ENCODE results near the gene SEMA3E.

Gene SEMA3E

GRCh38 chr7:83419013-83419412 is 229.9 kb downstream of the SEMA3E start:
- no peak for DNase-seq (ENCODE audit: insufficient read length, low spot score)
- no peak for FAIRE-seq
- TF ChIP-seq POU2F2 (IDR thresholded peaks at IDR 0.05; ENCODE audit: low read depth, low read length) (no peak), SPI1 (IDR thresholded peaks at IDR 0.05; ENCODE audit: low read depth, low read length) (no peak), POLR2A (IDR thresholded peaks at IDR 0.05; ENCODE audit: low read depth, low read length) (no peak)

DNA sequence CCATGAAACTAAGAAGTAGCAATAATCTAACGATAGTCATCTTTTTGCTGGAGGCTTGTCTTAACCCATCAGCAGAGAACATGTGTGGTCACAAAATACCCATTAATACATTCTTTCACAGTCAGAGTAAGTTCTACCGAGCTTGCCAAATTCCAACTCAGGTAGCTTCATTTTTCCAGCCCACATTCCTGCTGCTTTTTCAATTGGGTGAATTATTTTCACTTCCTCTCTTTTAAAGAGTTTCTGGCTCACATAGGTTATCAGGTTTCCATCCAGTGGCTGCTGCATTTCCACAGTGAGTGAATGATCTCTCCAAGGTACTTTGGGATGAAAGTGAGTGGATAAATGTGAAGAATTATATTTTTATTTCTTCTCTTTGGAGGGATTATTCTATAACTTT is 233.1 kb downstream of the SEMA3E start:
- TF ChIP-seq POLR2AphosphoS5 (IDR thresholded peaks at IDR 0.05; ENCODE audit: low read depth, low read length) = no peak
- TF ChIP-seq TAF1 (IDR thresholded peaks at IDR 0.05; ENCODE audit: low read depth, low read length) = no peak
- no peak for TF ChIP-seq SPI1 (IDR thresholded peaks at IDR 0.05; ENCODE audit: low read depth, low read length)
- no peak for TF ChIP-seq PAX5 (IDR thresholded peaks at IDR 0.05; ENCODE audit: insufficient read depth, low read length, severe bottlenecking)
- TF ChIP-seq POU2F2 (IDR thresholded peaks at IDR 0.05; ENCODE audit: low read depth, low read length) = no peak
- DNase-seq (ENCODE audit: insufficient read length, low spot score) = no peak
- no peak for FAIRE-seq

DNA sequence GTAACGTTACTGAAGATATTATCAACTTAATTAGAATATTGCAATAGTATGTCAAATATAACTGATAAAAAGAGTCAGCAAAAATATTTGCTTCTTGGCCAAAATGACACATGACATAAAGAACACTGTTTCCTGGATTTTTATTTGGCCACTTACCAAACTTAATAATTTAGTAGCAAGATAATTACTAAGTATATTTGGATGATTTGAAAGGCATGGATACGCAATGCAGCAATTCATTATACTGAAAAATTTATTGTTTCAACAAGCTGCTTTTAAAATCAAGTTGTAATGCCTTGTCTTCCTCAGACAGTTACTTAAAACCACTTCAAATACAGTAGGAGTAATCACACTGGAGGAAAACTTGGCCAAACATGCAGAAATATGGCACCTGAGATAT is 234.0 kb downstream of the SEMA3E start:
- FAIRE-seq = no peak
- no peak for TF ChIP-seq POLR2AphosphoS5 (IDR thresholded peaks at IDR 0.05; ENCODE audit: low read depth, low read length)
- no peak for TF ChIP-seq SPI1 (IDR thresholded peaks at IDR 0.05; ENCODE audit: low read depth, low read length)
- no peak for TF ChIP-seq TAF1 (IDR thresholded peaks at IDR 0.05; ENCODE audit: low read depth, low read length)
- no peak for TF ChIP-seq POLR2A (IDR thresholded peaks at IDR 0.05; ENCODE audit: low read depth, low read length)
- TF ChIP-seq PAX5 (IDR thresholded peaks at IDR 0.05; ENCODE audit: insufficient read depth, low read length, severe bottlenecking) = no peak
- TF ChIP-seq POU2F2 (IDR thresholded peaks at IDR 0.05; ENCODE audit: low read depth, low read length) = no peak
- no peak for DNase-seq (ENCODE audit: insufficient read length, low spot score)

GRCh38 chr7:83413831-83414230 is 235.1 kb downstream of the SEMA3E start:
- TF ChIP-seq PAX5 (IDR thresholded peaks at IDR 0.05; ENCODE audit: insufficient read depth, low read length, severe bottlenecking) = no peak
- no peak for TF ChIP-seq SPI1 (IDR thresholded peaks at IDR 0.05; ENCODE audit: low read depth, low read length)
- no peak for TF ChIP-seq POLR2A (IDR thresholded peaks at IDR 0.05; ENCODE audit: low read depth, low read length)
- no peak for TF ChIP-seq POLR2AphosphoS5 (IDR thresholded peaks at IDR 0.05; ENCODE audit: low read depth, low read length)
- no peak for TF ChIP-seq TAF1 (IDR thresholded peaks at IDR 0.05; ENCODE audit: low read depth, low read length)
- no peak for TF ChIP-seq POU2F2 (IDR thresholded peaks at IDR 0.05; ENCODE audit: low read depth, low read length)
- no peak for DNase-seq (ENCODE audit: insufficient read length, low spot score)
- FAIRE-seq = no peak

DNA sequence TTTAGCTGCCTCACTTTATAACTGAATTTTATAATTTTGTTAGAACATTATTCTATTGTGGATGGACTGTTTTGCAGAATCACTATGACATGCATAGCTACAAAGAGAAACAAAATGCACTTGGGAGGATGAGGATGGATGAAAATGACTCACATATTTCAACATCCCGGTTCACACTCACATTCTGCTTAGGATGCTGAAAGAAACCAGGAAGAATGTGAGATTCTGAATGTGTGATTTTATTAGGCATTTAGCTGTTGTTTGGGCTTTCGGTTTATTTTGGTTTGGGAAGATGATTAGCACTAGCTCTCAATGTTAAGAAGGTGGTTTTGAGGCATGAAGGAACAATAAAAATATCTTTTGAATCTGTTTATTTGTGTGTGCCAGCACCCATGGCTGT is 235.5 kb downstream of the SEMA3E start:
- FAIRE-seq (no peak), DNase-seq (ENCODE audit: insufficient read length, low spot score) (no peak)
- TF ChIP-seq PAX5 (IDR thresholded peaks at IDR 0.05; ENCODE audit: insufficient read depth, low read length, severe bottlenecking) (no peak), POLR2AphosphoS5 (IDR thresholded peaks at IDR 0.05; ENCODE audit: low read depth, low read length) (no peak), TAF1 (IDR thresholded peaks at IDR 0.05; ENCODE audit: low read depth, low read length) (no peak), SPI1 (IDR thresholded peaks at IDR 0.05; ENCODE audit: low read depth, low read length) (no peak), POU2F2 (IDR thresholded peaks at IDR 0.05; ENCODE audit: low read depth, low read length) (no peak), POLR2A (IDR thresholded peaks at IDR 0.05; ENCODE audit: low read depth, low read length) (no peak)

DNA sequence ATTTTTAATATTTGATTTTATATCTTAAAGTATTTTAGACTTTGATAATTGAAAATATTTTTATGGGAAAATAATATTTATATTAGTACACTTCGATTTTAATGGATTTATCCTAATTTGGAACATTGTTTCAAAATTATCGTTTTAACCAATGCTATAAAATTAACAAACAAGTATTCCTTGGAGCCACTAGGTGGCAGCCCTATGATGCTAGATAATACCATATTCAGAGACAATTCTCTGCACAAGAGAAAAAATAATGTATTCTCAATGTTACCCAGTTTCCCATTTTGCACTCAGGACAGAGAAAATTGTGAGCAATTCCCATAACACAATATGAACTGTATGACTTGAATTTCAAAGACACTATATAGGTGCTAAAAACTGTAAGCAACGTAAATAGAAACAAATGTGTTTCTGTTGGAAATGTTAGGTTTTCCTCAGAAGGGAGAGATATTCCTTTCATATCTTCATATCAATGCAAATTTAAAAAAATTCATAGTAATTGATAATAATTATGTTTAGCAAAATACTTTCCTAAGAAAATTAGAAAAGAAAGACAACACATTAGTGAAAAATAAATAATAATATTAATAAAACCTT is 237.8 kb downstream of the SEMA3E start:
- no peak for TF ChIP-seq POLR2A (IDR thresholded peaks at IDR 0.05; ENCODE audit: low read depth, low read length)
- no peak for TF ChIP-seq POU2F2 (IDR thresholded peaks at IDR 0.05; ENCODE audit: low read depth, low read length)
- DNase-seq (ENCODE audit: insufficient read length, low spot score) (no peak), FAIRE-seq (no peak)

DNA sequence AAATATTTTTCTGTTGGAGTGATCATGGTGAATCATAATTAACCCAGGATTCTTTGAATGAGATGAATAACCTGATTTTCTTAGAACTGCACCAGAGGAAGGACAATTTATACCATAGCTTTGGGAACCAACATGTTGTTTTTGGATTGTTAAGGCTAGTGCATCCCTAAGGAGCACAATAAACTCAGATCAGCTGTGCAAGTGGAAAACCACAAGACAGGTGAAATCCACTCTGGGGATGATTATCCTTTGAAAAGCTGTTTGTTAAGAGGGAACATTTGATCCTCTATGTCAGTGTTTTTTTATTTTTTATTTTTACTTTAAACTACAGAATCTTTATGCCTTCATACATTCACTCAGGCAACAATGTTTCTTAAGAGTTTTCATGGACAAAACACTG is 254.2 kb downstream of the SEMA3E start:
- no peak for FAIRE-seq

DNA sequence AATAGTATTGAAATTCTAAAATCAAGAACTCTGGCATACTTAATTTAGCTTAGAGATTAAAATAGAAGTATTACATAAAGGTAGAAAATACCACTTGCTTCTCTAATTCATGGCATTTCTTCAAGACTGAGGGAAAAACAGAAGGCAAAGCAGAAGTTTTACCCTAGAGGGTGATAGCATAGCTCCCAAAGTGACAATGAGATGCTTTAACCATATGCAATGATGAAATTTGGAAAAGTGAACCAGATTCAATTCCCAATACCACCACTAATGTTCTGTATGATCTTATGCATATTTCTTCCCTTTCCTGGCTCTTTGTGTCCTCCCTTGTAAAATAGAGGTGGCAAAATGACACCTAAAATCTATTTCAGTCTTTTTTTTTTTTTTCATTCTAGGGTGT is 260.5 kb downstream of the SEMA3E start:
- no peak for TF ChIP-seq SPI1 (IDR thresholded peaks at IDR 0.05; ENCODE audit: low read depth, low read length)
- no peak for TF ChIP-seq PAX5 (IDR thresholded peaks at IDR 0.05; ENCODE audit: insufficient read depth, low read length, severe bottlenecking)
- no peak for TF ChIP-seq POU2F2 (IDR thresholded peaks at IDR 0.05; ENCODE audit: low read depth, low read length)
- TF ChIP-seq POLR2AphosphoS5 (IDR thresholded peaks at IDR 0.05; ENCODE audit: low read depth, low read length) = no peak
- TF ChIP-seq TAF1 (IDR thresholded peaks at IDR 0.05; ENCODE audit: low read depth, low read length) = no peak
- DNase-seq (ENCODE audit: insufficient read length, low spot score) (no peak), FAIRE-seq (no peak)

More for the DNA sequence above, 254.2 kb downstream of the SEMA3E start:
- TF ChIP-seq POLR2AphosphoS5 (IDR thresholded peaks at IDR 0.05; ENCODE audit: low read depth, low read length) (no peak), POU2F2 (IDR thresholded peaks at IDR 0.05; ENCODE audit: low read depth, low read length) (no peak), PAX5 (IDR thresholded peaks at IDR 0.05; ENCODE audit: insufficient read depth, low read length, severe bottlenecking) (no peak)
- DNase-seq (ENCODE audit: insufficient read length, low spot score) = no peak

GRCh38 chr7:83366629-83367028 is 282.3 kb downstream of the SEMA3E start:
- no peak for FAIRE-seq
- TF ChIP-seq TAF1 (IDR thresholded peaks at IDR 0.05; ENCODE audit: low read depth, low read length) (no peak), POLR2A (IDR thresholded peaks at IDR 0.05; ENCODE audit: low read depth, low read length) (no peak), POLR2AphosphoS5 (IDR thresholded peaks at IDR 0.05; ENCODE audit: low read depth, low read length) (no peak), PAX5 (IDR thresholded peaks at IDR 0.05; ENCODE audit: insufficient read depth, low read length, severe bottlenecking) (no peak), POU2F2 (IDR thresholded peaks at IDR 0.05; ENCODE audit: low read depth, low read length) (no peak), SPI1 (IDR thresholded peaks at IDR 0.05; ENCODE audit: low read depth, low read length) (no peak)
- DNase-seq (ENCODE audit: insufficient read length, low spot score) = no peak

- no peak for DNase-seq (ENCODE audit: insufficient read length, low spot score)
- no peak for FAIRE-seq
- TF ChIP-seq TAF1 (IDR thresholded peaks at IDR 0.05; ENCODE audit: low read depth, low read length) (no peak), POU2F2 (IDR thresholded peaks at IDR 0.05; ENCODE audit: low read depth, low read length) (no peak), PAX5 (IDR thresholded peaks at IDR 0.05; ENCODE audit: insufficient read depth, low read length, severe bottlenecking) (no peak), POLR2A (IDR thresholded peaks at IDR 0.05; ENCODE audit: low read depth, low read length) (no peak), SPI1 (IDR thresholded peaks at IDR 0.05; ENCODE audit: low read depth, low read length) (no peak), POLR2AphosphoS5 (IDR thresholded peaks at IDR 0.05; ENCODE audit: low read depth, low read length) (no peak)
These were observed 283.2 kb downstream of the SEMA3E start for GRCh38 chr7:83365746-83366145.

All from GM12891 (cell line).